ENCODE data around the gene SEMA3G.

The SEMA3G gene

DNA sequence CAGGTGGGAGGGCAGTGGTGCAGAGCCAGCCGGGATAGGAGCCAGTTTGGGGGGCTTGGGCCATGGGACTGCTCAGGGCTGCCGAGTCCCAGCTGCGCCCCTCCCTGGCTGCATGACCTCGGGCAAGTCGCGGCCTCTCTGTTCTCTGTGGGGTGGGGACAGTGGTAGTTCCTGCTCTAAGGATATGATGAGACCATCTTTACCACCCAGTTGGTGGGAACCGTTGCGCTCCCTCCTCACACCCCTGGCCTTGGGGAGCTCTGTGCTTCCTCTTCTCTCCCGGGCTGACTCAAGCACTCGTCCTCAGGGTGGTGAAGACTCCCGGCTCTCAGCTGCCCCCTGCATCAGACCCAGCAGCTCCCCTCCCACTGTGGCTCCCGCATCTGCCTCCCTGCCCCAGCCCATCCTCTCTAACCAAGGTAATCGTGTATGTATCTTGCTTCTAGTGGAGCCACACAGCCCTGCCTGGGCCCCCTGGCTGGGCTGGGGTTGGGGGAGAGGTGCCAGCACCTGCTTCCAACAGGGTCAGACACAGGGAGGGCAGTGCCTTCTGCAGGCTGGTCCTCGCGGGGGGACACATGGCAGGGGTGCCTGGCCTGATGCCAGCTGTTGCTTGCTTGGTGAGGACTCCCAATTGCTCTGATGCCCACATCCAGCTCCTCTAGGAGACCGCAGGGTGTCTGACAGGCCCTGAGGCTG, 35.1 kb upstream of the SEMA3G start:
- DNase-seq: no peak

DNA sequence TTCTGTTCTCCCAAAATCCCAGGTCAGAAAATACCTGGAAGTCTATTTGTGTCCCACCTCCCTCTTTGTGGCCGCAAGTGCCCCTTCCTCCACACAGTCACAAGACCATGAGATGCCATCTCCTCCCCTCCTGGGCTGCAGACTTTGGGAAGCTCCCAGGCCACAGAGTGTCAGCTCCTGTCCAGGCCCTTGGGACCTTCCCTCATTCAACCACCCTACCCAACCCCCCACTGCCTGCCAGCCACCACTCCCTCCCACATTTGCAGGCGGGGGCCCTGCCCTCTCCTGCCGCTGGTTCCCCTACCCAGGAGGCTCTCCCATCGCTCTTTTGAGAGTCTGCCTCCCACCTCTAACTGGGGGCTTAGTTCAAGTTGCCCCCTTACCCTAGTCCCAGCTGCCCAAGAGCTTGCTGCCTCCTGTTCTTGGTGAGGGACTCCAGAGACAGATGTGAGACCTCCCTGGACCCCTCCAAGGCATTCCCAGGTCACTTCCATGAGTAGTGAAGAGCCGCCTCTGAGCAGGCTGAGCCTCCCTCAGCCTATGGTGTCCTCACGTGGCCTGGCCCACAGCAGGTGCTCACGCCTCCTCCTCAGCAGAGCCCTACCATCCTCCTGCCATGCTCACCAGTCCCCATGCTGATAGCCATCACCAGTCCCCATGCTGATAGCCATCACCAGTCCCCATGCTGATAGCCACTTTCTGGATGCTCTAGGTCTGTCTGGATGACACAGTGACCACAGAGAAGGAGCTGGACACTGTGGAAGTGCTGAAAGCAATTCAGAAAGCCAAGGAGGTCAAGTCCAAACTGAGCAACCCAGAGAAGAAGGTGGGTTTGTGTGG, 34.4 kb upstream of the SEMA3G start:
- DNase-seq: no peak

DNA sequence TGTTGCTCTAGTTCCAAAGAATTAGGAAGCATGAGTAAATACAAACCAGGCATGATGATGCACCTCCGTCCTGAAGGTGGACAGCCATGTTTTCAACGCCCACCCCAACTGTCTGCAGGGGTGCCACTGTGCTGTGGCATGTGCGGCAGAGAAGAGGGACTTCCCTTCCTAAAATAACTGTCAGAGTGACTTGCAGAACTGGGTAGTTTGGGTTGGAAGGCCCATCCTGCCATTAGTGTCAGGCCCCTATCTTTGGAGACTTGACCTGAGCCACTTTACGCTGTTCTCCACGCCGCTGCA, 32.8 kb upstream of the SEMA3G start:
- no peak for DNase-seq

DNA sequence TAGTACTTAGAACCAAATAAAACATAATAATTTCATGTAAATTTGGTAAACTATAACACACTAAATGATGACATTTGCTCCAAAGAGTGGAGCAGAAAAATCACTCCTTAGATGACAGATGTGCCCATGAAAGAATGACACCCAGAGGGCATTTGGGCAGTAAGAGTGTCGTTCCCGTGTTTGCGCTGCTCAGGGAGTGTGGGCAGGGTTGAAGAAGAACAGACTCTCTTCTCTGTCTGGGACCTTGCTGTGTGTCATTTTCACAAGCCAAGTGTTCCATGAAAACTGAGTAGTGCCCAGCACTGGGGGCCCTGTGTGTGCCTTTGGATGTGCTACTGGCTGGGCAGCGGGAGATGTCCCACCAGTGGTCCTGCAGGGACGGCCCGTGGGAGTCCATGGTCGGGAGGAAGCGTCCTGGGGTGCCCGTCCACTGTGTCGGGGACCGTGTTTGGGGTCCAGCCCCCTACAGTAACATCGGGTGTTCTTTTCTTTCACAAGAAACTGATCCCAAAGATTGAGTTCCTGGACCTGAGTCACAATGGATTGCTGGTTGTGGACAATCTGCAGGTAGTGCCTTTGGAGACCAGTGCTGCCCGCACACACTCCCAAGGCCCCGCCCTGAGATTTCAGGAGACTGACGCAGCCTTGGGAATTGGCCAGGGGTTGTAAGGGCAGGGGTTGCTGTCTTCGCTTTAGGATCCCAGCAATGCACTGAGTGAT, 32.3 kb upstream of the SEMA3G start:
- no peak for DNase-seq

DNA sequence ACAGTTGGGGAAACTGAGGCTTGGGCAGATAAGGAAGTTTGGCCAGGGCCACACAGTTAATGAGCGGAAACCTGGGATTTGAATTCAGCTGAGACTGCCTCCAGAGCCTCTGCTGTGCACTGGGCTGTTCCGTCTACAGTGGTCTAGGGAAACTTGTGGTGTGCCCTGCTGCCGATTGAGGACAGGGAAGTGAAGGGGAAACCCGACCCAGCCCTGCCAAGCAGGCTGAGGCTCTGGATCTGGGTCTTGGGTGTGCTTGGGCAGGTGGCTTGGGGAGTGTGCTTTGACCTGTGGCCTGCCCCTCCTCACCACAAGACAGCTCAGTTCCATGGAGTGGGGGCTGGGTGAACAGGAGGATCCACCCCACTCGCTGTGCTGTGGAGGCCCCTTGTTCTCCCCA, 28.1 kb upstream of the SEMA3G start:
- DNase-seq: no peak

DNA sequence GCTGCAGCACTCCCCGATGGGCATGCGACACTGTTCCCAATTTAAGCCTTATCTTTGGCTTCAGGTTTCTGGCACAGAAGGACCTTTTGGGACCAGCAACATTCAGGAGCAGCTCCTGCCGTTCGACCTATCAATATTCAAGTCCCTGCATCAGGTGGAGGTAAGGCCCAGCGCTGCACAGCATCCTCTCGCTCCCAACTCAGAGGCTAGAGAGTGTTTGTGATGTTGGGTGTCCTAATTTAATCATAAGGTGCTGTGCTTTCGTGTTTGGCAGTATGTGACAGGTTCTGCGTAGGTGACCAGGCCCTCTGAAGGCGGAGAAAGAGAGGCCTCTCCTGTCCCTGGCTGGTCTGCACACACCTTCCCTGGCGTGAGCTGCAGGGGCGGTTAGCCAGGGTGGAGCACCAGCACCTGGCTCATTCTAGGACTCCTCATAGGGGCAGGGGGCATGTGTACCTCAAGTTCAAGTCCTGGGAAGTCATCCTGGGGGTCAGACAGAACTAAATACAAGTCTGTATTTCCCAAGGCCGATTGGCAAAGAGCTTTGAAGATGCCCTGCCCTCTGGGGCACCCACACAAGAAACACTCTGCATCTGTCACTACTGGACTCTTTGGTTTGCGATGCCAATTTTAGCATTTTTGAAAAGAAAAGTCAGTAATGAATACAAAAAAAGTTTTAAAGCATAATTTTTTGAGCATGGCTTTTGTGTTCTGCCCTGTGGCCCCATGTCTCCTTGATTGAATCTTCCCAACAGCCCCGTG, 27.5 kb upstream of the SEMA3G start:
- no peak for DNase-seq

DNA sequence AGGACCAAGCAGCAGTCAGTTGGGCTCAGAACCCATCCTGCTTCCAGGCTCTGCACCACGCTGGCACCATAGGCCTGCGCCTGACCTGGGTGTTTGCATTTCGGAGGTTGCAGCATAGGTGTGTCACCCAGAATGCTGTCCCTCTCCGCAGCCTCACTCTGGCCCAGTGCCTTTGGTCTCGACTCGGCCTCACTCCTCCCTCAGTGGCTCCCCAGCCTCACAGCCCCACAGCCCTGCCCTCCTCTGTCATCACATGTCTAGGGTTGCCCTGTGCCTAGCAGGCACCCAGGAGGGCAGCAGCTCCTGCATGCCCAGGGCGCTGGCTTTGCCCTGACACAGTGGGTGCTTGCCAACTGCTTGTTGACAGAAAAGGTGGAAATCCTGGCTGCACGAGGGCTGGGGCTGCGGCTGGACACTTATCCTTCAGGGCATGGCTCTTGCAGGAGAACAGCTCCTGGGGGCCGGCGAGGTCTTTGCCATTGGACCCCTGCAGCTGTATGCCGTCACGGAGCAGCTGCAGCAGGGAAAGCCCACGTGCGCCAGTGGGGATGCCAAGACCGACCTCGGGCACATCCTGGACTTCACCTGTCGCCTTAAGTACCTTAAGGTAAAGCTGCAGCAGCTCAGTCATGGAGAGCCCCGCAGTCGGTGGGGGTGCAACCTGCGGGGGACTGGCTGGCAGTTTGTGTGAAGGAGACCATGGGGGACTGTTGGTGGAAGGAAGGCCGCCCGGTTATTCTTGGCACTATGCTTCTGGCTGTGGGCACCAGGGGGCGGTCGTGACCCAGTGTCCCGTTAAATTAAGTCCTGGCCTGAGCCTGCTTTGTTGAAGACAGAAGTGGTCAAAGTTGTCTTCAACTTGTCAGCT, 26.7 kb upstream of the SEMA3G start:
- DNase-seq: peak in 35 of 56 donors; percentile 7 to 77 (median 34)

DNA sequence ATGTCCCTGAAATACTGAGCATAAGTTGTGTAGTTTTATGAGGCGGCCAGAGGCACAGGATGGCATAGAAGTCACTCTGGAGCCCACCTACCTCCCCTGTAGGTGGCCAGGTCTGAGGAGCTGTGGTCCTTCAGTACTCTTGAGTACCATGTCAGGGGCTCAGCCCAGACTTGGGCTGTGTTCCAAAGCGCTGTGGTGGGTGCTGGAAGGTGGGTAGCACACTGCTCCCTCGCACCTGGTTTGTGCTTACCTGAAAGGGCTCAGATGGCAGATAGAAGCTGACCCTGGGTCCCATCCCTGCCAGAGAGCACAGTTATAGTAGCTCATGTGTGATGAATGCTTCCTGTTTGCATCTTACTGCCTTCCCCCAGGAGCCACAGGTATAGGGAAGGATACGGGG, 26.0 kb upstream of the SEMA3G start:
- DNase-seq: no peak

DNA sequence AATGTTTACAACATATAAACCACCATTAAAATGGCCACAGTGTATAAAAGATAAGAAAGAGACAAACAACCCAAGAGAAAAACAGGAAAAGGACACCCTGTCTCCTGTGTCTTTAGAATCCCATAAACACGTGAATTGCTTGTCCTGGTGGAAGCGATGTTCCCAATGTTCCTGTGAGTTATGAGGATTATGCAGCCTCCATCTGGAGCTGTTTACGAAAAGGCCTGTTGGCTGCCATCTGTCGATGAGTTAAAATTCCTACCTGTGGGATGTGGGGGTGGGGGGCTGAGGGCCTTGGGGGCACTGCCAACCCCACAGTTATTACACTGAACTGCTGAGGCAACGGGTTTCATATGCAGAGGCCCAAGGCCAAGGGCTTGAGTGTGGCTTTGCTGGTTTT, 24.1 kb upstream of the SEMA3G start:
- DNase-seq: no peak

DNA sequence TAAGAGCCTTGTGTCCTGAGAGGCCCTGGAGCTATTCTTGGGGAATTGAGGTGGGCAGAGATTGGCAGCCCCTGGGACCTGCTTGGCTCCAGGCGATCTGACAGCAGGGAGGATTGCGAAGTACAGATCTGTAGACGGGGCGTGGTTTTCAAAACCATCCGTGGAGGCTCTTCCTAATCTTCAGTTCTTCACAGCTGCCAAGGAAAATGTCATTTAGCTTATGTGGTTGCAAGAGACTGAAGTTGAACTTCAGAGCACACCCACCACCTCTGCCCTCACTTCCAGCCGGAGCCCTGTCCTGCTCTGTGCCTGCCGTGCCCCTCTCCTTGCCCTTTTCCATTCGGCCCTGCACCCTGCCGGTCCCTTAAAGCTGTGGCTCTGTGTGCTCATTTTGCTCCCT, 23.4 kb upstream of the SEMA3G start:
- no peak for DNase-seq

DNA sequence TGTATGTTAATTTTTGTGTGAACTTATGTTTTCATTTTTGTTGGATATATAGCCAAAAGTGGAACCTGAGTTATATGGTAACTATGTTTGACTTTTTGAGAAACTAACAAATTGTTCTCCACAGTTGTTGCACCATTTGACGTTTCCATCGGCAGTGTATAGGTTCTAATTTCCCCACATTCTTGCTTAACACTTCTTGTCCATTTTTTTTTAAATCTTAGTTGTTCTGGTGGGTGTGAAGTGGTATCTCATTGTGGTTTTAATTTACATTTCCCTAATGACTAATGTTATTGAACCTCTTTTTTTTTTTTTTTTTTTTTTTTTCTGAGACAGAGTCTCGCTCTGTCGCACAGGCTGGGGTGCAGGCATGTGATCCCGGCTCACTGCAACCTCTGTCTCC, 18.5 kb upstream of the SEMA3G start:
- no peak for DNase-seq

DNA sequence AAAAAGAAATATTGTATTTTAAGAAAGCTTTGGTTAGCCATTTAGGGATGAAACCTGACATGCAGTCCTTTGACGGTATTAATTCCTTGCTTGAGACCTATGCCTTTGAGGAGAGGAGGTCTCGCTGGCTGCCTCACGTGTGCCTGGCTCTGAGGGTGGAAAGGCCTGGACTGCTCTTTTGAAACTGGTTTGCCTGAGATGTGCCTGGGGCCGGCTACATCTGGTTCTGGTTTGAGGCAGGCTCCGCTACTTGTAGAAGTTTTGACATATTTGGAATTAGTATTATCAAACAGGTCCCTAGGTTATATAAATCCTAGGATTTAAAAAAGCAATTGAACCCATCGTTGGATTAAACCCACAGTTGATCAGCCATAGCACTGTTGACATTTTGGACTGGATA, 17.0 kb upstream of the SEMA3G start:
- no peak for DNase-seq

DNA sequence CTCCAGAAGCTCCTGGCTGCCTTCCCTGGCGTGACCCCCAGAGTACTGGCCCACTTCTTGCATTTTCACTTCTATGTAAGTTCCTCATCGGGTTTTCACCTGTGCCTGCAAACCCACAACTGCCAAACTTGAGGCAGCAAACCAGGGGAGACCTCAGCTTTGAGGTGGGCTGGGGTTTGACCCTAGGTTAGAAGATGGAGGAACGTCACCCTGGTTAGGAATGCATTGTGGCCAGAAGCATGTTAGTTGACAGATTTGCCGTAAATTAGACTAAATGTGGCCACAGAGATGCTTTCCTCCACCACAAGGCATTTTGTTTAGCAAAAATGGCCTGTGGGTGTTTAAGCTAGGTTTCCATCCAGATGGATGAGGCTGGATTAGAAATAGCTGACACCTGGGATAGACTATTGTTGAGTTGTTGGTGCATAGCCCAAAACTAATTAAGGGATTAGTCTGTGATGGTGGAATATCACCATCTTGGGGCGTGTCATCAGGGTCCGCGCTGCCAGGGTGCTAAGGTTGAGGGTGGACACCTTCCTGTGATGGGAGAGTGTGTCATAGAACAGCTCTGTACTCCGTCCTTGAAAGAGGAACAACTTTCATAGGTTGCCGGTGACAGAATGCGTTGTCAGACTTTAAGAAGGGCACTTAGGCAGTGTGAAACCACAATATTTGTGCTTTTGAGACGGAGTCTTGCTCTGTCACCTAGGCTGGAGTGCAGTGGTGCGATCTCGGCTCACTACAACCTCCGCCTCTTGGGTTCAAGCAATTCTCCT, 14.1 kb upstream of the SEMA3G start:
- DNase-seq: no peak

DNA sequence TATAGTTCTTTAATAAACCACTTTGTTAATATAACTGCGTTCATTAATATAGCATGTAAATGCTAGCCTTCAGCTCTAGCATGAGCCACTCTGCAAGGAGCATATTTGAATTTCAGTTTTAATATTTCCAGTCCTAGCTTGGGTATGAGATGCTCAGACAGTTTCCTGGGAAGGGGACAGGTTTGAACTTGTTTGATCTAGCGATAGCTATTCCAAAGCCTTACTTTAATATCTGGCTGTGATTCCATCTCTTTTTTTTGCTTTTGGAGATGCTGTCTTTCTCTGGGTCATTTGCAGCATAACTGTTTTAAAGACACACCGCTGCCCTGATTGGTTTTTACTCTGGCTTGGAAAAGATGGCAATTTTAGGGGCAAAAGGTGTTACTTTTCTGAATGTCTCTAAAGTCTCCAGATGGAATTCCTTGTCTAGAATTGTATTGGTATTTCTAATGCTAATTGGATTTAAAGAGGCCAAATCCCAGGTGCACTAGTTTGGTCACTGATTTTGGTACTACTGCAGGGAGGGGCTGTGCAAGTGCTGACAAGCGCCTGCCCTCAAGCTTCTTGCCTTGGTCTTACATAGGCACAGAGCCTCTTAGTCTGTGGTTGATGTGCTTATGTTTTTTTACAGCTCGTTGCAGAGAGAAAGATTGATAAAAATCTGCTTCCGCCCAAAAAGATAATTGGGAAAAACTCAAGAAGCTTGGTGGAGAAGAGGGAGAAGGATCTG, 13.3 kb upstream of the SEMA3G start:
- no peak for DNase-seq

DNA sequence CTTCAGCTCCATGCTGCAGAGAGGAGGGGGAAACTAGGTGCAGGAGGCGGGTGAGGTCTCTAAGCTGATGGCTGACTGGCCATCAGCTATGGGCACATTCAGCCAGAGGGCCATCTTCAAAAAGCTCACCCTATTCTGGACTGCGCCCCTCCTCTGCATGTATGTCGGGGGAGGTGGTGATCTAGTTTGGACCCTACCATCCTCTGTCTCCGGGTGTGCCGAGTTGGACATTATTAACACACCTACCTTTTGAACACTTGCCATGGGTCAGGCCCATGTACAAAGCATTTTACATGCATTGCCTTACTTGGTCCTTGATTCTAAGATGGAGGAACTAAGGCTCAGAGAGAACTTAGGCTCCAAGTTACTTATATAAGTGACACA, 11.9 kb upstream of the SEMA3G start:
- DNase-seq: peak in 1 of 56 donors; percentile 27

DNA sequence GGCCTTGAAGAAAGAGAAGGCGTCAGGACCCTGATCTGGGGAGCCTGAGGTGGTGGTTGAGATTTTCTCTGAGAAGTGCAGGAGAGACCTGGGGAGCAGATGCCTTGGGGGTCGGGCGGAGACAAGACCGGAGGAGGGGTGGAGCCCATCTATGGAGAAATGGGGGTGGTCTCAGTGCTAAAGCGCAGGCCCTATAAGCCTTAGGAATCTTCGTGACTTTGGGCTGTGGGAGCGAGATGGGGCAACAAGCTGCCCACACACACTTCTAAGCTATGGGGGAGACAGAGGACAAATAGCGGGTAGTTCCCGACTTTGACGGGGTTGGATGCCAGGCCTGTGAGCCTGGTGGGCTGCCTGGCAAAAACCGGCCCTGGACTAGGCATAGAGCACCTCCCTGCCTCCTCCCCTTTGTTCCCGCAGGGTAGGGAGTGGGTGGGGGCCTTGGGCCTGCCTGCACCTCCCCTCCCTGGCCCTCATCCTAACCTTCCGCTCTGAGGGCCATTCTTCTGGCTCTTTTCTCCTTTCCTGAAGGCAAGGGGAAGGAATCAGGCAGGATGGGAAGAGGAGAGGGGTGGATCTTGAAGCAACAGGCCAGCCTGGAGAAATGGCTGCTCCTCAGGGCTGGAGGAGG, 11.4 kb upstream of the SEMA3G start:
- DNase-seq: peak in 23 of 56 donors; percentile 6 to 62 (median 26)

DNA sequence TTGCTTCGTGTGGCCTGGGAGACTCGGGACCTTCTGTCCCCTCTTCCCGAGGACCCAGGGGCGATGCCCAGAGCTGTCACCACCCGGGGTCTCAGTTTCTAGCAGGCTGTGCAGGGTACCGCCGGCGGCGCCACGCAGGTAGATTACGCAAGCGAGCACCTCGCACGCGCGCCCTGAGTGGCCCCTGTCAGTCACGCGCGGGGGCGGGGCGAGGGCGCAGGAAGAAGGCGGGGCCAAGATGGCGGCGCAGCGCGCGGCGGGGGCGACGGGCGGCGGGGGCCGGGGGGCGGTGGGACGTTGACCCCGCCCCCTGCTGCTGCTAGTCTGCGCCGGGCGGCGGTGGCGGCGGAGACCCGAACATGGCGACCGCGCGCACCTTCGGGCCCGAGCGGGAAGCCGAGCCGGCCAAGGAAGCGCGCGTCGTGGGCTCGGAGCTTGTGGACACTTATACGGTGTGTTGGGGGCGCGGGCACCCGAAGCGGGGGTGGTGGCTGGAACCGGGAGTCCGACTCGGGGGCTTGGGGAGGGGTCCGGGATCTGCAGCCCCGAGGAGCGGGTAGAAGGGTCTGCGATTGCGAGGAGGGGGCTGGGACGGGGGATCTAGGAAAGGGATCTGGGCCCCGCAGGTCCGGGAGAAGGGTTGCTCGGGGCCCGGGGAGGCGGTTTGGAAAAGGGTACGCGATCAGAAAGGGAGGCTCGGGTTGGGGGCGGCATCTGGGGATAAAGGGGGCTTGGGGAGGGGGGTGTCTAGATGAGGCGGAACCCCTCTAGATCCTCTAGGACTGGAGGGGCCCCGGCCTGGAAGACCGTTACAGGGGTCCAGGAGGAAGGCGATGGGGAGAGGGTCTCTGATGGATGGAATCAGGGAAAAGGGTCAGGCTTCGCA, 10.6 kb upstream of the SEMA3G start, which contains the start of gene NISCH:
NISCH (plus strand) TSS at position 322 of the 886 bp plus-strand sequence; CDS start at position 360, 38 bp downstream.
- peak in 54 of 56 donors; percentile 41 to 92 (median 74) for DNase-seq

DNA sequence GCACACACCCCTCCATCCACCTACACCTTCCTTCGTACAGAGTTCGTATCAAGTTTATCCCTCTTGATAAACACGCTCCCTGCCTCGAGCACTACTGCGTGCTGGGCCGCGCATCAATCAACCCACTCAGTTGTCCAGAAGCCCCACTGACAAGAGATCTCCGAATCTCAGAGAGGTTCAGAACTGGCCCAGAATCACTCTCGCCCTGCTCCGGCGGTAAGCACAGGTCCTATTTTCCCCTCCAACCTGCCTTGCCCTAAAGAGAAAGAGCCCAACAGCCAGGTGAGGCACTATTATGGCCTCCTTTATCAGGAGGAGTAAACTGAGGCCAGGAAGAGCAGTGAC, 10.0 kb upstream of the SEMA3G start:
- peak in 3 of 56 donors; percentile 35 to 40 (median 38) for DNase-seq
